Osteocyte (in vitro differentiated cells): ENCODE results near the gene NCK2. TPM values are rescaled to one million over a fixed set of nuclear protein-coding genes. Genes with fewer than 3 reads are reported as not detected.

Experiments
- DNase-seq: peaks from one replicate; pipeline ENCODE4 v3.0.0; 2021; ENCODE audit warnings: mixed read lengths; ENCODE audit not compliant: unreplicated experiment; ENCODE audit errors: extremely low spot score
- H3K27ac Mint-ChIP-seq: one replicate; pipeline ENCODE4 v1.8.0; 2021; ENCODE audit warnings: mild to moderate bottlenecking, mixed read lengths; ENCODE audit not compliant: unreplicated experiment
- H3K27me3 Mint-ChIP-seq: one replicate; pipeline ENCODE4 v1.8.0; 2021; ENCODE audit warnings: mixed read lengths; ENCODE audit not compliant: unreplicated experiment
- H3K36me3 Mint-ChIP-seq: one replicate; pipeline ENCODE4 v1.8.0; 2021; ENCODE audit warnings: mixed read lengths; ENCODE audit not compliant: unreplicated experiment
- H3K4me1 Mint-ChIP-seq: one replicate; pipeline ENCODE4 v1.8.0; 2021; ENCODE audit warnings: mixed read lengths; ENCODE audit not compliant: unreplicated experiment
- H3K4me3 Mint-ChIP-seq: one replicate; pipeline ENCODE4 v1.8.0; 2021; ENCODE audit warnings: mild to moderate bottlenecking, moderate library complexity, mixed read lengths; ENCODE audit not compliant: unreplicated experiment
- H3K9me3 Mint-ChIP-seq: one replicate; pipeline ENCODE4 v1.8.0; 2021; ENCODE audit warnings: mixed read lengths; ENCODE audit not compliant: unreplicated experiment
- CTCF ChIP-seq: fragments of 200-600 bp; sonication (generic); IDR thresholded peaks from 2 replicates; pipeline ENCODE4 v1.5.0; 2021; ENCODE audit warnings: antibody characterized with exemption, mild to moderate bottlenecking, moderate library complexity
- total RNA-seq: library from RNA; stranded (reverse); gene quantifications from 2 replicates; pipeline ENCODE4 v1.2.1, GENCODE V29; 2021

The NCK2 gene
- total RNA-seq, 1 donor from 2014 or later = 39.5 TPM

GRCh38 chr2:105915005-105915558, 170.4 kb downstream of the NCK2 start:
- peaks cover 15% of the 10 kb centered on the region for H3K9me3 Mint-ChIP-seq
- H3K27me3 Mint-ChIP-seq = no peaks in the 10 kb centered on the region
- DNase-seq = no peak
- no peaks in the 10 kb centered on the region for H3K4me1 Mint-ChIP-seq
- TF ChIP-seq CTCF = no peak
- H3K27ac Mint-ChIP-seq = no peak overlapping the region
- no peak overlapping the region for H3K4me3 Mint-ChIP-seq
- H3K36me3 Mint-ChIP-seq = peaks cover 4% of the 10 kb centered on the region

- H3K4me3 Mint-ChIP-seq = no peak overlapping the region
- peaks cover 22% of the 10 kb centered on the region for H3K9me3 Mint-ChIP-seq
- H3K27me3 Mint-ChIP-seq = no peaks in the 10 kb centered on the region
- peaks cover 4% of the 10 kb centered on the region for H3K36me3 Mint-ChIP-seq
- no peaks in the 10 kb centered on the region for H3K4me1 Mint-ChIP-seq
- TF ChIP-seq CTCF = no peak
- no peak overlapping the region for H3K27ac Mint-ChIP-seq
- DNase-seq = no peak
Observed at GRCh38 chr2:105917226-105917625, 172.5 kb downstream of the NCK2 start.

DNA sequence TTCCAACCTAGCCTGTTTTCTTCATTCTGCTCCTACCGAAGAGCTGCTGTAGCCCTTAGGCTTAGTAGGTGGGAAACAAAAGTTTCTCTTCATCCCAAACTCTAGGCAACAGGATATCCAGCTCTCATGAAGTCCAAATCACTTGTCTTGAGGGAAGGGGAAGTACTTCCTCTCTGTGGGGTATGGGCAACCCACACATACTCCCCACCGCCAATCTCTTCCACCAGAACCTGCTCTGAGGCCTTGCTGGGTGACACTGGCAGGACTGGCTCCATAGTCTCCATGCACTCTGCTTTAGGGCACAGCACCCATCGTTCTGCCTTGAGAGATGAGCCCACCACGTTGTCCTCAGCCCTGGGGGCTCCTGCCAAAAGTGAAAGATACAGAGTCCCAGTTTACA, 173.0 kb downstream of the NCK2 start:
- no peak for DNase-seq
- Mint-ChIP-seq H3K36me3 (peaks cover 4% of the 10 kb centered on the region), H3K27ac (no peak overlapping the region), H3K9me3 (peaks cover 22% of the 10 kb centered on the region), H3K27me3 (no peaks in the 10 kb centered on the region), H3K4me3 (no peak overlapping the region), H3K4me1 (no peaks in the 10 kb centered on the region)
- no peak for TF ChIP-seq CTCF

GRCh38 chr2:105919191-105919811, 174.6 kb downstream of the NCK2 start:
- Mint-ChIP-seq H3K9me3 (peaks cover 20% of the 10 kb centered on the region), H3K4me3 (no peak overlapping the region), H3K27me3 (peaks cover 5% of the 10 kb centered on the region), H3K36me3 (peaks cover 4% of the 10 kb centered on the region), H3K27ac (no peak overlapping the region), H3K4me1 (no peaks in the 10 kb centered on the region)
- DNase-seq = no peak
- TF ChIP-seq CTCF = no peak

DNA sequence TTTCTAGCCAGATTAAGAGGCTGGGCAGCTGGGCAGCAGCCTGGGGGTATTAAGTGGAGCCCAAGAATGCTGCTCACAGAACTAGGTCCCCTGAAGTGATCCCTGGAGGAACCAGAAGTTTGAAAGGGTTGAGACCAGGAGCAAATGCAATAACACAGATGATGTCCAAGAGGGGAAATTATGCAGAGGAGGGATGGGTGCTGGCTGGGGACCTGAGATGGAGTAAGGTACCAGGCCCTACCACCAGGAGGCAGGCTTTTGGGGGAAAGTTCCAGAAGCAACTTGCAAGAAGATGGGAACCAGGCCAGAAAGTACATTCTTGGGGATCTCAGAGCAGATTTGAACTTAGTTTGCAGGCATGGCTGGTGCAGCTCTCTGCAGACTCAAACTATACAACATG, 175.1 kb downstream of the NCK2 start:
- peaks cover 4% of the 10 kb centered on the region for H3K36me3 Mint-ChIP-seq
- H3K4me1 Mint-ChIP-seq = no peaks in the 10 kb centered on the region
- no peak overlapping the region for H3K27ac Mint-ChIP-seq
- peaks cover 17% of the 10 kb centered on the region for H3K9me3 Mint-ChIP-seq
- H3K27me3 Mint-ChIP-seq = peaks cover 9% of the 10 kb centered on the region
- H3K4me3 Mint-ChIP-seq = no peak overlapping the region
- no peak for DNase-seq
- TF ChIP-seq CTCF = peak; percentile 35
